Panc1 (cell line): ENCODE data around the gene RGS6. TPM values are rescaled to one million over a fixed set of nuclear protein-coding genes. Genes with fewer than 3 reads are reported as not detected.

ENCODE experiments used
- ATAC-seq: fragments of 200-7000 bp; cut with Tn5 transposase; 2 replicates; pipeline ENCODE4 v1.9.1; 2020; ENCODE audit warnings: mild to moderate bottlenecking, moderate library complexity
- BruUV-seq: library from RNA; stranded (reverse); fragments of 400-500 nt; replicated peaks from 2 replicates; lab custom pipeline; 2021; lab: Mats Ljungman, UMichigan
- CTCF ChIA-PET: fragments of 300-600 bp; sonication (Branson Sonifier 250); formaldehyde crosslinking; loops from one replicate; lab custom pipeline; 2022; ENCODE audit warnings: antibody characterized with exemption; lab: Charles Lee
- POLR2A ChIA-PET: fragments of 300-600 bp; sonication (Branson Sonifier 250); formaldehyde crosslinking; loops from one replicate; lab custom pipeline; 2022; ENCODE audit warnings: antibody characterized with exemption; lab: Charles Lee
- DNase-seq: peaks from one replicate; pipeline ENCODE4 v3.0.0-alpha.2; 2010; ENCODE audit warnings: low read depth, low spot score
- H3K27ac ChIP-seq: 2 replicates; pipeline ENCODE4 v1.5.1; 2011; ENCODE audit warnings: mild to moderate bottlenecking, low read length, inconsistent platforms
- H3K27me3 ChIP-seq: fragments of 200-500 bp; sonication (Bioruptor generic); 2 replicates; pipeline ENCODE4 v1.6.0; 2014; ENCODE audit warnings: low read length, inconsistent platforms; ENCODE audit not compliant: control insufficient read depth, insufficient read depth
- H3K36me3 ChIP-seq: fragments of 200-500 bp; sonication (Bioruptor generic); 2 replicates; pipeline ENCODE4 v1.5.1; 2014; ENCODE audit warnings: inconsistent platforms, mild to moderate bottlenecking, low read length, moderate library complexity; ENCODE audit not compliant: control insufficient read depth, insufficient read depth
- H3K4me1 ChIP-seq: 2 replicates; pipeline ENCODE4 v1.5.1; 2011; ENCODE audit warnings: inconsistent platforms, mild to moderate bottlenecking, low read length, moderate library complexity; ENCODE audit not compliant: control insufficient read depth, insufficient read depth
- H3K4me3 ChIP-seq, 2 experiments: 2 replicates each; pipeline ENCODE4 v1.5.1; 2011 to 2012; ENCODE audit warnings: low read depth in 2 of 2, low read length in 2 of 2, mild to moderate bottlenecking in 2 of 2, inconsistent platforms in 1 of 2, moderate library complexity in 1 of 2
- H3K9me3 ChIP-seq: fragments of 200-500 bp; sonication (Bioruptor generic); 2 replicates; pipeline ENCODE4 v1.5.1; 2014; ENCODE audit warnings: low read depth, mild to moderate bottlenecking, inconsistent platforms, low read length, moderate library complexity; ENCODE audit not compliant: control insufficient read depth, insufficient read depth
- POLR2AphosphoS5 ChIP-seq: IDR thresholded peaks from 2 replicates; pipeline ENCODE4 v1.6.1; 2012; ENCODE audit warnings: mild to moderate bottlenecking, low read depth, low read length, moderate library complexity
- SIN3A ChIP-seq: IDR thresholded peaks from 2 replicates; pipeline ENCODE4 v1.6.1; 2012; ENCODE audit warnings: low read depth, mild to moderate bottlenecking, low read length, moderate library complexity, borderline replicate concordance; ENCODE audit not compliant: insufficient read depth
- TCF7L2 ChIP-seq: IDR thresholded peaks from 2 replicates; pipeline ENCODE4 v1.6.1; 2011; ENCODE audit warnings: mild to moderate bottlenecking, low read depth, low read length, inconsistent platforms
- in situ Hi-C: cut with HindIII; loops from 2 replicates; pipeline ENCODE4 v1.10.0; 2016; ENCODE audit warnings: low sequenced_read_pairs, low pct_unique_long_range_greater_than_20kb
- intact Hi-C: fragments of 100-400 bp; cut with micrococcal nuclease; formaldehyde crosslinking; loops from one replicate; pipeline ENCODE4 v1.10.0; 2022; ENCODE audit not compliant: unreplicated experiment
- total RNA-seq: library from RNA; stranded (reverse); gene quantifications from one replicate; pipeline ENCODE4 v1.2.1, GENCODE V29; 2021; ENCODE audit not compliant: unreplicated experiment
- TF ChIP-seq, protein P1 (sequence below), 2 experiments: IDR thresholded peaks; 2 replicates each; pipeline ENCODE4 v1.6.1; 2011 to 2012; ENCODE audit warnings: low read depth in 2 of 2, control low read depth in 1 of 2, low read length in 1 of 2, mild to moderate bottlenecking in 1 of 2, moderate library complexity in 1 of 2; ENCODE audit not compliant: insufficient read depth in 1 of 2
- TF ChIP-seq, protein P2 (sequence below): fragments of 450-650 bp; IDR thresholded peaks from 2 replicates; pipeline ENCODE4 v1.5.1; 2017; ENCODE audit warnings: mild to moderate bottlenecking

The RGS6 gene
- total RNA-seq, 1 experiment from 2014 or later, result not detected

DNA sequence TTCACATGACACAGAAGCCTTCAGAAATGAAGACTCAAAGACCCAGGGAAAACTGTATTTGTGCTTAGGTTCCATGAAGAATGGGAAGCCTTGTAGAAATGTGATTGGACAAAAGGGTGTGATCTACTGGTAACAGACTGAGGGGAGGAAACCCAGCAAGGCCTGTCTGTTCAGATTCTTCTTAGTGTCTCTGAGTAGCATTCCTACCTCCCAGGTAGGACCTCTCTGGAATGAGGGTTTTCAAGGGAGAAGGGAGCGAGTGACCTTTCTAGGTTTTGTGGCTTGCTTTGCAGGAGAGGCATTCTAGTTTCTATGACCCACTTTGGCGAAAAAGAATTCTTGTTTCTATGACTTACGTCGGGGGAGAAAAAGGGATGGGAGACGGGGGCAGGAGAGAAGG lies 560.0 kb downstream of the RGS6 start:
- ChIA-PET POLR2A (no interaction called here), CTCF (no interaction called here)
- TF ChIP-seq TCF7L2 (no peak), POLR2AphosphoS5 (no peak), SIN3A (no peak)
- TF ChIP-seq, protein P1, sequence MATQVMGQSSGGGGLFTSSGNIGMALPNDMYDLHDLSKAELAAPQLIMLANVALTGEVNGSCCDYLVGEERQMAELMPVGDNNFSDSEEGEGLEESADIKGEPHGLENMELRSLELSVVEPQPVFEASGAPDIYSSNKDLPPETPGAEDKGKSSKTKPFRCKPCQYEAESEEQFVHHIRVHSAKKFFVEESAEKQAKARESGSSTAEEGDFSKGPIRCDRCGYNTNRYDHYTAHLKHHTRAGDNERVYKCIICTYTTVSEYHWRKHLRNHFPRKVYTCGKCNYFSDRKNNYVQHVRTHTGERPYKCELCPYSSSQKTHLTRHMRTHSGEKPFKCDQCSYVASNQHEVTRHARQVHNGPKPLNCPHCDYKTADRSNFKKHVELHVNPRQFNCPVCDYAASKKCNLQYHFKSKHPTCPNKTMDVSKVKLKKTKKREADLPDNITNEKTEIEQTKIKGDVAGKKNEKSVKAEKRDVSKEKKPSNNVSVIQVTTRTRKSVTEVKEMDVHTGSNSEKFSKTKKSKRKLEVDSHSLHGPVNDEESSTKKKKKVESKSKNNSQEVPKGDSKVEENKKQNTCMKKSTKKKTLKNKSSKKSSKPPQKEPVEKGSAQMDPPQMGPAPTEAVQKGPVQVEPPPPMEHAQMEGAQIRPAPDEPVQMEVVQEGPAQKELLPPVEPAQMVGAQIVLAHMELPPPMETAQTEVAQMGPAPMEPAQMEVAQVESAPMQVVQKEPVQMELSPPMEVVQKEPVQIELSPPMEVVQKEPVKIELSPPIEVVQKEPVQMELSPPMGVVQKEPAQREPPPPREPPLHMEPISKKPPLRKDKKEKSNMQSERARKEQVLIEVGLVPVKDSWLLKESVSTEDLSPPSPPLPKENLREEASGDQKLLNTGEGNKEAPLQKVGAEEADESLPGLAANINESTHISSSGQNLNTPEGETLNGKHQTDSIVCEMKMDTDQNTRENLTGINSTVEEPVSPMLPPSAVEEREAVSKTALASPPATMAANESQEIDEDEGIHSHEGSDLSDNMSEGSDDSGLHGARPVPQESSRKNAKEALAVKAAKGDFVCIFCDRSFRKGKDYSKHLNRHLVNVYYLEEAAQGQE (IDR thresholded peaks at IDR 0.05; ENCODE audit: insufficient read depth in 1 of 2, low read depth in 2 of 2, low read length in 1 of 2), result no peak
- TF ChIP-seq, protein P2, sequence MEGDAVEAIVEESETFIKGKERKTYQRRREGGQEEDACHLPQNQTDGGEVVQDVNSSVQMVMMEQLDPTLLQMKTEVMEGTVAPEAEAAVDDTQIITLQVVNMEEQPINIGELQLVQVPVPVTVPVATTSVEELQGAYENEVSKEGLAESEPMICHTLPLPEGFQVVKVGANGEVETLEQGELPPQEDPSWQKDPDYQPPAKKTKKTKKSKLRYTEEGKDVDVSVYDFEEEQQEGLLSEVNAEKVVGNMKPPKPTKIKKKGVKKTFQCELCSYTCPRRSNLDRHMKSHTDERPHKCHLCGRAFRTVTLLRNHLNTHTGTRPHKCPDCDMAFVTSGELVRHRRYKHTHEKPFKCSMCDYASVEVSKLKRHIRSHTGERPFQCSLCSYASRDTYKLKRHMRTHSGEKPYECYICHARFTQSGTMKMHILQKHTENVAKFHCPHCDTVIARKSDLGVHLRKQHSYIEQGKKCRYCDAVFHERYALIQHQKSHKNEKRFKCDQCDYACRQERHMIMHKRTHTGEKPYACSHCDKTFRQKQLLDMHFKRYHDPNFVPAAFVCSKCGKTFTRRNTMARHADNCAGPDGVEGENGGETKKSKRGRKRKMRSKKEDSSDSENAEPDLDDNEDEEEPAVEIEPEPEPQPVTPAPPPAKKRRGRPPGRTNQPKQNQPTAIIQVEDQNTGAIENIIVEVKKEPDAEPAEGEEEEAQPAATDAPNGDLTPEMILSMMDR, result no peak
- H3K9me3 ChIP-seq, result no peaks in the 10 kb centered on the region
- ATAC-seq (no peak), DNase-seq (no peak)
- BruUV-seq, result no TSS peak
- no peak overlapping the region for H3K27ac ChIP-seq
- H3K4me1 ChIP-seq, result no peaks in the 10 kb centered on the region
- no peaks in the 10 kb centered on the region for H3K27me3 ChIP-seq
- intact Hi-C loops, result no loop called here
- no peaks in the 10 kb centered on the region for H3K36me3 ChIP-seq
- H3K4me3 ChIP-seq, result no peak overlapping the region
- in situ Hi-C loops, result no loop called here

DNA sequence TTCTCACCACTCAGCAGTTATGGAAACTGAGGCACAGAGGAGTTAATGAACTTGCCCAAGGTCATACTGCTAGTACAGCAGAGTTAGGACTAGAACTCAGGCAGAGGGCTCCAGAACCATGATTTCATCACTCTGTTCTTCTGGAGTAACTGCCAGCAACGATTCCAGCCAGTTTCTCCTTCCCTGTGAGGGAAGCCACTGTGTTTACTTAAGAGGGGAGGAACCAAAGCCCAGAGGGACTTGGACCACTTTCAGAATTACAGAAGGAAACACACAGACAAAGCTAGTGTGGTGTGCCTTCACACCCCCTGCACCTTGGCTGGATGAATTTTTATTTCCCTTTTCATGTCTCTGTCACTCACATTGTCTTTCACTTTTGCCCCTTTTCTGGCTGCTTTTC lies 563.4 kb downstream of the RGS6 start:
- no TSS peak for BruUV-seq
- DNase-seq (no peak), ATAC-seq (no peak)
- ChIA-PET POLR2A (no interaction called here), CTCF (no interaction called here)
- in situ Hi-C loops, result no loop called here
- intact Hi-C loops, result no loop called here
- H3K27me3 ChIP-seq, result no peaks in the 10 kb centered on the region
- no peak for TF ChIP-seq SIN3A
- TF ChIP-seq, protein P2, result no peak
- TF ChIP-seq POLR2AphosphoS5, result no peak
- no peak for TF ChIP-seq TCF7L2
- TF ChIP-seq, protein P1 (IDR thresholded peaks at IDR 0.05; ENCODE audit: insufficient read depth in 1 of 2, low read depth in 2 of 2, low read length in 1 of 2), result no peak
- no peak overlapping the region for H3K4me3 ChIP-seq
- no peak overlapping the region for H3K27ac ChIP-seq
- H3K36me3 ChIP-seq, result no peaks in the 10 kb centered on the region
- H3K9me3 ChIP-seq, result no peaks in the 10 kb centered on the region
- H3K4me1 ChIP-seq, result no peaks in the 10 kb centered on the region
